22Rv1 (cell line): ENCODE measurements around the gene ANO9.

Source experiments
- CTCF ChIP-seq: fragments of 450-650 bp; IDR thresholded peaks from 2 replicates; pipeline ENCODE4 v1.5.1; 2017; ENCODE audit warnings: mild to moderate bottlenecking
- ZFX ChIP-seq: fragments of 450-650 bp; IDR thresholded peaks from 2 replicates; pipeline ENCODE4 v1.6.1; 2017; ENCODE audit warnings: antibody characterized with exemption, borderline replicate concordance

GRCh38 chr11:367956-368413 lies 73.8 kb downstream of the ANO9 start:
- no peak for TF ChIP-seq ZFX
- no peak for TF ChIP-seq CTCF
